D721Med (cell line): Measurements from ENCODE around the gene CLEC17A.
"Not testable (repeated sequence)": the region's sequence is repeated elsewhere in the genome, so short reads cannot be mapped to it uniquely, and the experiment has no call there.

Source experiments
- DNase-seq: peaks from one replicate; pipeline ENCODE4 v3.0.0; 2011; ENCODE audit warnings: low spot score; ENCODE audit not compliant: insufficient read length
- FAIRE-seq: peaks from 2 replicates; lab custom pipeline; 2011; peaks lifted over from hg19 to GRCh38; lab: Jason Lieb, UNC
- TF ChIP-seq, protein P1 (sequence below): IDR thresholded peaks from 2 replicates; pipeline ENCODE4 v1.5.1; 2012; ENCODE audit warnings: mild to moderate bottlenecking, control low read depth; ENCODE audit not compliant: insufficient read depth; ENCODE audit errors: missing control alignments

CLEC17A gene

DNA sequence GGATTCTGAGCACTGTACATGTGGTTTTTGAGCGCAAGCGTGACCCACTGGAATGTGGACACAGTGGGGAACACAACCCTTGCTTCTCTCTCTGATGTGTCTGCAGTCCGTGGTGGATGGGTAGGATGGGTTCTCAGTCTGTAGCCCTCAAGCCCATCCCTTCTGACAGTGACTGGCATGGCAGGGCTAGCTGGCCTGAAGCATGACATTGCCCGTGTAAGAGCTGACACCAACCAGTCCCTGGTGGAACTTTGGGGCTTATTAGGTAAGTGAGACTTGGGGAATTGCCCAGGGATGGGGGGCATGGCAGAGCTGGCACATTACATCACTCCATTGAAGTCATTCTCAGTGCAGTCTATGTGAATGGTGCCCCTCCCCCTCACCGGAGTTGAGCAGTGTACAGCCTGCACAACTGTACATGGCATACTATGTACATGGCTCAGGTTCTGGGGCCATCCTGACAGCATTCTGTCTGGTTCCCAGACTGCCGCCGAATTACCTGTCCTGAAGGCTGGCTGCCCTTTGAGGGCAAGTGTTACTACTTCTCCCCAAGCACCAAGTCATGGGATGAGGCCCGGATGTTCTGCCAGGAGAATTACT lies 16.8 kb downstream of the CLEC17A start:
- TF ChIP-seq, protein P1, sequence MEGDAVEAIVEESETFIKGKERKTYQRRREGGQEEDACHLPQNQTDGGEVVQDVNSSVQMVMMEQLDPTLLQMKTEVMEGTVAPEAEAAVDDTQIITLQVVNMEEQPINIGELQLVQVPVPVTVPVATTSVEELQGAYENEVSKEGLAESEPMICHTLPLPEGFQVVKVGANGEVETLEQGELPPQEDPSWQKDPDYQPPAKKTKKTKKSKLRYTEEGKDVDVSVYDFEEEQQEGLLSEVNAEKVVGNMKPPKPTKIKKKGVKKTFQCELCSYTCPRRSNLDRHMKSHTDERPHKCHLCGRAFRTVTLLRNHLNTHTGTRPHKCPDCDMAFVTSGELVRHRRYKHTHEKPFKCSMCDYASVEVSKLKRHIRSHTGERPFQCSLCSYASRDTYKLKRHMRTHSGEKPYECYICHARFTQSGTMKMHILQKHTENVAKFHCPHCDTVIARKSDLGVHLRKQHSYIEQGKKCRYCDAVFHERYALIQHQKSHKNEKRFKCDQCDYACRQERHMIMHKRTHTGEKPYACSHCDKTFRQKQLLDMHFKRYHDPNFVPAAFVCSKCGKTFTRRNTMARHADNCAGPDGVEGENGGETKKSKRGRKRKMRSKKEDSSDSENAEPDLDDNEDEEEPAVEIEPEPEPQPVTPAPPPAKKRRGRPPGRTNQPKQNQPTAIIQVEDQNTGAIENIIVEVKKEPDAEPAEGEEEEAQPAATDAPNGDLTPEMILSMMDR = no peak
- no peak for FAIRE-seq
- no peak for DNase-seq

DNA sequence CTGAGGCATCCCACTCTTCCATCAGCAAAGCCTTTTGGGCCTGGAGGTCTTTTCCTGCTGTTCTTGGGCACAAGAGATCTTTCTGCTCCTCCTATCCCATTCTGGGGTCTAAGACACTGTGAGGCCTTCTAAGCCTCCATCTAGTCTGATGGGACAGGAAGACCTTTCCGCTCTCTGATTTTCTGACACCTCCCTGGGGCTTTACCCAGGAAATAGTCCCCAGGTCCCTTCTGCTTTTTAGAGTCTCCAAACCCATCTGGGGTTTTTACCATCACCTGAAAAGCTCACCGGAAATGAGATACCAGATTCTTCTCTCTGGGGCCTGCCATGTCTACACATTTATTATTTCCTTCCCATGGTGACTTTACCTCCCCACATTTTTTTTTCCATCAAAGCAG lies 21.1 kb downstream of the CLEC17A start:
- DNase-seq (no peak), FAIRE-seq (no peak)

DNA sequence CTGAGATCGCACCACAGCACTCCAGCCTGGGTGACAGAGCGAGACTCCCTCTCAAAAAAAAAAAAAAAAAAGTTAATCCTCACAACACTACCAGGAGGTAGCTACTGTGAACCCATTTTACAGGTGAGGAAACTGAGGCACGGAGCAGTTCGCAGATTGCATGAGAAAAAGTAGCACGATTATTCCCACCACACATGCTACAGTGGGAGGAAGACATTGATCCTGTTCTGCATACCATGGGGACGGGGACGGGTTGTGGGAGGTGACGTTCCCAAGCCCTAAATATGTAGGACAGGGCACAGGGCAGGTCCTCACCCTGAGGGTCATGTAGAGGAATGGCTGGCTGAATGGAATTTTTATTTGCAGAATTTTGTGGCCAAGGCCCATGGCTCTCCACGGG lies 23.7 kb downstream of the CLEC17A start:
- no peak for DNase-seq
- TF ChIP-seq, protein P1 = no peak
- FAIRE-seq = no peak

More for the DNA sequence above, 21.1 kb downstream of the CLEC17A start:
- TF ChIP-seq, protein P1 = no peak

DNA sequence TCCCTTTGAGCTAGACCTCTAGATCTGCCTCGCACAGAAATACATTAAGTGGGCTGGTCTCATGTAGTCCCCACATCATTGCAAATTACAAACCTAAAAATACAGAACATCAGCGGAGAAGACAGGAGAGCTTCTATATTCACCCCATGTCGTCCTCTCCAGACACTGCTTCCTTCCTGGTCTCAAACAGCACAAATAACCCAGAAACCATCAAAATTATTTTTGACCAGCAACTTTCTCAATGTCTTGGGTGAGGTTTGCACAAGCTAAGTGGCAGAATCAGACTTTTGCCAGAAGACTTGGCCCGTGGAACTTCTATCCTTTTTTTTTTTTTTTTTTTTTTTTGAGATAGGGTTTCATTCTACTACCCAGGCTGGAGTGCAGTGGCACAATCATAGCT lies 28.2 kb downstream of the CLEC17A start:
- TF ChIP-seq, protein P1 = no peak
- DNase-seq (no peak), FAIRE-seq (no peak)

DNA sequence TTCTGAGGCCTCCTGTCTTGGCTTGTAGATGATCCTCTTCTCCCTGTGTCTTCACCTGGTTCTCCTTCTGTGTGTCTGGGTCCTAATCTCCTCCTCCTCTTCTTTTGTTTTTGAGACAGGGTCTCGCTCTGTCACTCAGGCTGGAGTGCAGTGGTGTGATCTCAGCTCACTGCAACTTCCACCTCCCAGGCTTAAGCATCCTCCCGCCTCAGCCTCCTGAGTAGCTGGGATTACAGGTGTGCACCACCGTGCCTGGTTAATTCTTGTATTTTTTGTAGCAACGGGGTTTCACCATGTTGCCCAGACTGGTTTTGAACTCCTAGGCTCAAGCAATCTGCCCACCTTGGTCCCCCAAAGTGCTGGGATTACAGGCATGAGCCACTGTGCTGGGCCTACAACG lies 29.4 kb downstream of the CLEC17A start:
- not testable (repeated sequence) for DNase-seq, FAIRE-seq

DNA sequence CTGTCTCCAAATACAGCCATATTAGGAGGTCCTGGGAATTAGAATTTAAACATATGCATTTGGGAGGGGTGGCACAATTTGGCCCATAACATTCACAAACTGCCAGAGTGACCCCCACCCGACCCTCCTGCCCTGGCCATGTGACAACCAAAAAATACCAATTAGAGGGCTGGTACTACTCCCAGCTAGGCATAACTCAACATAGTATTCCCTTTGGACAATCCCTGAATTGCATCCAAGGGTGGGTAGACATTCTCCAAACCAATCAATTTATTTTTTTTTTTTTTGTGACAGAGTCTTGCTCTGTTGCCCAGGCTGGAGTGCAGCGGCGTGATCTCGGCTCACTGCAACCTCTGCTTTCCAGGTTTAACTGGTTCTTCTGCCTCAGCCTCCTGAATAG lies 29.8 kb downstream of the CLEC17A start:
- TF ChIP-seq, protein P1 = no peak
- DNase-seq (no peak), FAIRE-seq (no peak)

DNA sequence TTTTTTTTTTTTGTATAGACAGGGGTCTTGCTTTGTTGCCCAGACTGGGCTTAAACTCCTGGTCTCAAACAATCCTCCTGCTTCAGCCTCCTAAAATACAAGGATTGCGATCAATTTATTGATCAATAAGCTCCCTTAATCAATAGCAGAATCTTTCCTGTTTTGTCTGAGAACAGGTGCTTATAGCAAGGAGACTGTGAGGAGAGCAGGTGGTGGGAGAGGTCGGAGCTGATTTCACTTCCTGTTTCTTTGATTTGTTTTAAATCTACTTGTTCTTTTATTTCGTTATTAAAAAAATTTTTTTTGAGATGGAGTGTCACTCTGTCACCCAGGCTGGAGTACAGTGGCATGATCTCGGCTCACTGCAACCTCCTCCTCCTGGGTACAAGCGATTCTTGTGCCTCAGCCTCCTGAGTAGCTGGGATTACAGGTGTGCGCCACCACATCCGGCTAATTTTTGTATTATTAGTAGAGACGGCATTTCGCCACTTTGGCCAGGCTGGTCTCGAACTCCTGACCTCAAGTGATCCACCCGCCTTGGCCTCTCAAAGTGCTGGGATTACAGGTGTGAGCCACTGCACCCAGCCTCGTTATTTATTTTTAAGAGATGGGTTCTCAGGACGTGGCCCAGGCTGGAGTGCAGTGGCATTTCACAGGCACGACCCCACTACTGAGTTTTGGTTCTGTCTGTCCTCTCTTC lies 30.7 kb downstream of the CLEC17A start:
- FAIRE-seq, DNase-seq: not testable (repeated sequence)

DNA sequence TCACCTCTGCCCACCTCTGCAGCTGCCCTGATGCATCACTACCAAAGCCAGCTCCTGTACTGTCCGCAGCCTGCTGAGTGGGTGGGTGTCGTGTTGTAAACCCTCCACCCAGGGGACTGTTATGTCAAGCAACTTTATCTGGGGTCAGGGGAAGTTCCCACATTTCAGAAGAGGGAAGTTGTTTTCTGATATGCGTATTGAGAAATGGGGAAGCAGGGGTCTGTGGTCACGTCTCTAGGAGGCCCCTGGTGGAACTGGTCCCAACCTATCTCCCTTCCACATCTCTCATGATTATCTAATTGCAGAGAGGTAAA lies 31.2 kb downstream of the CLEC17A start:
- TF ChIP-seq, protein P1 = no peak
- DNase-seq (no peak), FAIRE-seq (no peak)
